ENCODE measurements around the gene DIPK1A. TPM values are rescaled to one million over a fixed set of nuclear protein-coding genes. Genes with fewer than 3 reads are reported as not detected.
A peak's percentile ranks its signal among the peaks of the same experiment; 100 is the strongest.

The DIPK1A gene
- 8.4 and 10.0 TPM in 2 replicates for polyA plus RNA-seq
- polyA minus RNA-seq: 13.9 and 19.6 TPM in 2 replicates

DNA sequence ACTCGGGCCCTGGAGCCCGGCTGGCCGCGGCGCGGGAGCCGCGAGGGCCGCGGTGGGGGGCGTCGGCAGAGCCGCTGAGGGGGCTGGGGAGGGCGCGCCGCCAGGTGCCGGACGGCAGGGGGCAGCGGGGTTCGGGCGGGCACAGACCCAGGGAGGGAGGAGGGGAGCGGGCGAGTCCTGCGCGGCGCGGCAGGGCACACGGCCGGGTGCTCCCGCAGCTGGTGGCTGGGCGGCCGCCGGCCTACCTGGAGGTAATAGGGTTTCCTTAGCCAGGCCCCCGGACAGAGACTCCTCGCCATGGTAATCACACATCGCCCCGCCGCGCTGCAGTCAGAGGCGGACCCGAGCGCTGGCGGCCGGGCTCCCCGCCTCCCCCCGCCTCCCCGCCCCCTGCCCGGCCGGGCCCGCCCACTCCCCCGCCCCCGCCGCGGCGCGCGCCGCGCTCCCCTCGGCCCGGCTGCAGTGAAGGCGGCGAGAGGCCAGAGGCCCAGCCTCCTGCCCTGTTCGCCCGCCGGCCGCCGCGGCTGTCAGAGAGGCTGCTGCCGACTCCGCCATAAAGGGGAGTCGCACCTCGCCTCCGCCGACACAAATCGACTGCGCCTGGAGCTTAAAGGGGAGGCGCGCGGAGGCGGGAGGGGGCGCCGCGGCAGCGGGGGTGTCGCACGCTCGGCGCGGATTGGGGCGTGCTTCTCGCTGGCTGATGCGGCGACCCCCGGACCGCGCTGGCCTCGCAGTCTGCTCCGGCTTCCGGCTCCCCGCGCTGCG is at the start of gene DIPK1A:
DIPK1A (minus strand) TSS at position 332 of the 765 bp plus-strand sequence; CDS start at position 299, 33 bp downstream.
- Histone ChIP-seq H3K79me2 (replicated peaks; ENCODE audit: insufficient read depth, low read length) (no peaks in the 10 kb centered on the region), H3K9ac (ENCODE audit: low read length) (peak within 1 kb of the TSS; percentile 81), H3K27me3 (ENCODE audit: insufficient read depth, low read depth, low read length) (no peaks in the 10 kb centered on the region), H3K9me2 (ENCODE audit: insufficient read depth, low read length) (no peaks in the 10 kb centered on the region), H3K9me3 (ENCODE audit: low read length) (no peaks in the 10 kb centered on the region), H3K36me3 (ENCODE audit: insufficient read depth, low read length) (no peaks in the 10 kb centered on the region), H2AFZ (ENCODE audit: low read depth, low read length) (peak within 1 kb of the TSS; percentile 69), H4K20me1 (ENCODE audit: insufficient read depth) (no peaks in the 10 kb centered on the region), H3K4me2 (ENCODE audit: low read length) (peak within 1 kb of the TSS; percentile 76), H3K27ac (ENCODE audit: low read length) (peak within 1 kb of the TSS; percentile 73), H3K4me3 (ENCODE audit: low read length) (peak within 1 kb of the TSS; percentile 92), H3F3A (ENCODE audit: insufficient read depth, low read length, poor library complexity, severe bottlenecking) (peaks cover 5% of the 10 kb centered on the region)
- TF ChIP-seq, protein P1, sequence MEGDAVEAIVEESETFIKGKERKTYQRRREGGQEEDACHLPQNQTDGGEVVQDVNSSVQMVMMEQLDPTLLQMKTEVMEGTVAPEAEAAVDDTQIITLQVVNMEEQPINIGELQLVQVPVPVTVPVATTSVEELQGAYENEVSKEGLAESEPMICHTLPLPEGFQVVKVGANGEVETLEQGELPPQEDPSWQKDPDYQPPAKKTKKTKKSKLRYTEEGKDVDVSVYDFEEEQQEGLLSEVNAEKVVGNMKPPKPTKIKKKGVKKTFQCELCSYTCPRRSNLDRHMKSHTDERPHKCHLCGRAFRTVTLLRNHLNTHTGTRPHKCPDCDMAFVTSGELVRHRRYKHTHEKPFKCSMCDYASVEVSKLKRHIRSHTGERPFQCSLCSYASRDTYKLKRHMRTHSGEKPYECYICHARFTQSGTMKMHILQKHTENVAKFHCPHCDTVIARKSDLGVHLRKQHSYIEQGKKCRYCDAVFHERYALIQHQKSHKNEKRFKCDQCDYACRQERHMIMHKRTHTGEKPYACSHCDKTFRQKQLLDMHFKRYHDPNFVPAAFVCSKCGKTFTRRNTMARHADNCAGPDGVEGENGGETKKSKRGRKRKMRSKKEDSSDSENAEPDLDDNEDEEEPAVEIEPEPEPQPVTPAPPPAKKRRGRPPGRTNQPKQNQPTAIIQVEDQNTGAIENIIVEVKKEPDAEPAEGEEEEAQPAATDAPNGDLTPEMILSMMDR (IDR thresholded peaks at IDR 0.05; ENCODE audit: poor library complexity, severe bottlenecking): no peak
- no peak for TF ChIP-seq TAF1 (IDR thresholded peaks at IDR 0.05; ENCODE audit: low read depth)
- TF ChIP-seq, protein P2, sequence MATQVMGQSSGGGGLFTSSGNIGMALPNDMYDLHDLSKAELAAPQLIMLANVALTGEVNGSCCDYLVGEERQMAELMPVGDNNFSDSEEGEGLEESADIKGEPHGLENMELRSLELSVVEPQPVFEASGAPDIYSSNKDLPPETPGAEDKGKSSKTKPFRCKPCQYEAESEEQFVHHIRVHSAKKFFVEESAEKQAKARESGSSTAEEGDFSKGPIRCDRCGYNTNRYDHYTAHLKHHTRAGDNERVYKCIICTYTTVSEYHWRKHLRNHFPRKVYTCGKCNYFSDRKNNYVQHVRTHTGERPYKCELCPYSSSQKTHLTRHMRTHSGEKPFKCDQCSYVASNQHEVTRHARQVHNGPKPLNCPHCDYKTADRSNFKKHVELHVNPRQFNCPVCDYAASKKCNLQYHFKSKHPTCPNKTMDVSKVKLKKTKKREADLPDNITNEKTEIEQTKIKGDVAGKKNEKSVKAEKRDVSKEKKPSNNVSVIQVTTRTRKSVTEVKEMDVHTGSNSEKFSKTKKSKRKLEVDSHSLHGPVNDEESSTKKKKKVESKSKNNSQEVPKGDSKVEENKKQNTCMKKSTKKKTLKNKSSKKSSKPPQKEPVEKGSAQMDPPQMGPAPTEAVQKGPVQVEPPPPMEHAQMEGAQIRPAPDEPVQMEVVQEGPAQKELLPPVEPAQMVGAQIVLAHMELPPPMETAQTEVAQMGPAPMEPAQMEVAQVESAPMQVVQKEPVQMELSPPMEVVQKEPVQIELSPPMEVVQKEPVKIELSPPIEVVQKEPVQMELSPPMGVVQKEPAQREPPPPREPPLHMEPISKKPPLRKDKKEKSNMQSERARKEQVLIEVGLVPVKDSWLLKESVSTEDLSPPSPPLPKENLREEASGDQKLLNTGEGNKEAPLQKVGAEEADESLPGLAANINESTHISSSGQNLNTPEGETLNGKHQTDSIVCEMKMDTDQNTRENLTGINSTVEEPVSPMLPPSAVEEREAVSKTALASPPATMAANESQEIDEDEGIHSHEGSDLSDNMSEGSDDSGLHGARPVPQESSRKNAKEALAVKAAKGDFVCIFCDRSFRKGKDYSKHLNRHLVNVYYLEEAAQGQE (IDR thresholded peaks at IDR 0.05; ENCODE audit: borderline replicate concordance): no peak
- peak; percentile 61 for TF ChIP-seq POLR2AphosphoS5 (IDR thresholded peaks at IDR 0.05)
- TF ChIP-seq MXI1 (conservative IDR thresholded peaks at IDR 0.05; ENCODE audit: poor library complexity, severe bottlenecking): no peak
- no peak for TF ChIP-seq RAD21 (conservative IDR thresholded peaks at IDR 0.05)
- TF ChIP-seq SMC3 (conservative IDR thresholded peaks at IDR 0.05; ENCODE audit: poor library complexity): peak; percentile 36
- no peak for TF ChIP-seq EZH2 (IDR thresholded peaks at IDR 0.05; ENCODE audit: borderline replicate concordance, insufficient read depth, low read length, poor library complexity, severe bottlenecking)
- peak; percentile 19 for TF ChIP-seq EP300 (conservative IDR thresholded peaks at IDR 0.05; ENCODE audit: poor library complexity, severe bottlenecking)

DNA sequence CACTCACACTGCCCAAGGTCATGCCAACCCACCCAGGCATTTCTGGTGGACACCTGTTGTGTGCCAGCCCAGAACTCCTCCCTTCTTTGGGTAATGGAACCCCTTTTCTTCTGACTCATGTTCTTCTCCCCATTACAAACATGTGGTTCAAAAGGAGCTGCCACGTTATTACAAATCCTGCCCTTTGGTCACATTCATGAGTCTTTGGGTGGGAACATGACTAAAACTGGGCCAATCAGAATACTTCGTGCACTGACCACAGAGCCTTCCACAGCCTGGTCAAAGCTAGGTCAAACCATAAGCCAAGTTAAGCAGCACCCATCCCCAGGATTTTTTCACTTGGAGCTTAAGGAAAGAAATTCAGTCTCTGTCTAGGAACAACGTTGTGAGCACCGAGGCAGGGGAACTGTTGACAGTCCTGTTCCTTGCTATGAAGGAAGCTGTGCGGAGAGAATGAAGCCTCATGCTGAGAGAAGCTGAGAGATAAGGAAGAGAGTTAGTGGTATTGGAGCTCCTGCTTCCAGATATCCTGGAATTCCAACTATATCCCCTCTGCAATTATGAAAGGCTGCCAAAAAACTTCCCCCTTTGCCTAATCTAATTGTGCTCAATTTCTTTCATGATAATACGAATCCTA is 46.8 kb upstream of the DIPK1A start:
- H3K9me3 ChIP-seq (ENCODE audit: low read length): no peaks in the 10 kb centered on the region
- no peak overlapping the region for H3K4me2 ChIP-seq (ENCODE audit: low read length)
- no peak overlapping the region for H2AFZ ChIP-seq (ENCODE audit: low read depth, low read length)
- H3K9me2 ChIP-seq (ENCODE audit: insufficient read depth, low read length): no peaks in the 10 kb centered on the region
- H3K9ac ChIP-seq (ENCODE audit: low read length): no peak overlapping the region
- no peaks in the 10 kb centered on the region for H3K36me3 ChIP-seq (ENCODE audit: insufficient read depth, low read length)
- H3K27ac ChIP-seq (ENCODE audit: low read length): no peak overlapping the region
- H4K20me1 ChIP-seq (ENCODE audit: insufficient read depth): no peaks in the 10 kb centered on the region
- TF ChIP-seq, protein P2 (IDR thresholded peaks at IDR 0.05; ENCODE audit: borderline replicate concordance): no peak
- TF ChIP-seq, protein P1 (IDR thresholded peaks at IDR 0.05; ENCODE audit: poor library complexity, severe bottlenecking): no peak
- TF ChIP-seq SMC3 (conservative IDR thresholded peaks at IDR 0.05; ENCODE audit: poor library complexity) (no peak), EP300 (conservative IDR thresholded peaks at IDR 0.05; ENCODE audit: poor library complexity, severe bottlenecking) (no peak), RAD21 (conservative IDR thresholded peaks at IDR 0.05) (no peak), MXI1 (conservative IDR thresholded peaks at IDR 0.05; ENCODE audit: poor library complexity, severe bottlenecking) (no peak), TAF1 (IDR thresholded peaks at IDR 0.05; ENCODE audit: low read depth) (no peak), POLR2AphosphoS5 (IDR thresholded peaks at IDR 0.05) (no peak), EZH2 (IDR thresholded peaks at IDR 0.05; ENCODE audit: borderline replicate concordance, insufficient read depth, low read length, poor library complexity, severe bottlenecking) (no peak)
- no peak overlapping the region for H3K4me3 ChIP-seq (ENCODE audit: low read length)
- H3F3A ChIP-seq (ENCODE audit: insufficient read depth, low read length, poor library complexity, severe bottlenecking): no peaks in the 10 kb centered on the region
- no peaks in the 10 kb centered on the region for H3K79me2 ChIP-seq (replicated peaks; ENCODE audit: insufficient read depth, low read length)
- no peaks in the 10 kb centered on the region for H3K27me3 ChIP-seq (ENCODE audit: insufficient read depth, low read depth, low read length)

Data from neural cell (in vitro differentiated cells).